ENCODE measurements around the gene LTB.
A peak's percentile ranks its signal among the peaks of the same experiment; 100 is the strongest.
"Not testable (repeated sequence)": the region's sequence is repeated elsewhere in the genome, so short reads cannot be mapped to it uniquely, and the experiment has no call there.

LTB gene

GRCh38 chr6:31609519-31610406 is 27.5 kb upstream of the LTB start:
- DNase-seq (ENCODE audit: low read depth) = no peak

- no peak for DNase-seq (ENCODE audit: low read depth)
Measured at GRCh38 chr6:31607317-31607716, 25.1 kb upstream of the LTB start.

DNA sequence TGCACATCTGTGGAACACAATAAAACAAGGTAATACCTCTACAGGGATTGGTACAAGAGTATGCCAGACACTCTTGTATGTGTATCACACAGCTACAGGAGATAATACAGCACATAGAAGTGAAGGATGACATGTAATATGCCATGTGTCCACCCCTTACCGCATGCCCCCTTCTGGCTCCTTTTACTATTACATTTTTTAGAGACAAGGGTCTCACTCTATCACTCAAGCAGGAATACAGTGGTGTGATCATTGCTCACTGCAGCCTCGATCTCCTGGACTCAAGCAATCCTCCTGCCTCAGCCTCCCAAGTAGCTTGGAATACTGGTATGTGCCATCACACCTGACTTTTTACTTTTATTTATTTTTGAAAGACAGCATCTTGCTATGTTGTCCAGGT is 14.8 kb upstream of the LTB start:
- no peak for DNase-seq (ENCODE audit: low read depth)

- no peak for DNase-seq (ENCODE audit: low read depth)
Measured at GRCh38 chr6:31592396-31592771, 10.2 kb upstream of the LTB start.

GRCh38 chr6:31590691-31591090 is 8.5 kb upstream of the LTB start:
- not testable (repeated sequence) for DNase-seq (ENCODE audit: low read depth)

DNA sequence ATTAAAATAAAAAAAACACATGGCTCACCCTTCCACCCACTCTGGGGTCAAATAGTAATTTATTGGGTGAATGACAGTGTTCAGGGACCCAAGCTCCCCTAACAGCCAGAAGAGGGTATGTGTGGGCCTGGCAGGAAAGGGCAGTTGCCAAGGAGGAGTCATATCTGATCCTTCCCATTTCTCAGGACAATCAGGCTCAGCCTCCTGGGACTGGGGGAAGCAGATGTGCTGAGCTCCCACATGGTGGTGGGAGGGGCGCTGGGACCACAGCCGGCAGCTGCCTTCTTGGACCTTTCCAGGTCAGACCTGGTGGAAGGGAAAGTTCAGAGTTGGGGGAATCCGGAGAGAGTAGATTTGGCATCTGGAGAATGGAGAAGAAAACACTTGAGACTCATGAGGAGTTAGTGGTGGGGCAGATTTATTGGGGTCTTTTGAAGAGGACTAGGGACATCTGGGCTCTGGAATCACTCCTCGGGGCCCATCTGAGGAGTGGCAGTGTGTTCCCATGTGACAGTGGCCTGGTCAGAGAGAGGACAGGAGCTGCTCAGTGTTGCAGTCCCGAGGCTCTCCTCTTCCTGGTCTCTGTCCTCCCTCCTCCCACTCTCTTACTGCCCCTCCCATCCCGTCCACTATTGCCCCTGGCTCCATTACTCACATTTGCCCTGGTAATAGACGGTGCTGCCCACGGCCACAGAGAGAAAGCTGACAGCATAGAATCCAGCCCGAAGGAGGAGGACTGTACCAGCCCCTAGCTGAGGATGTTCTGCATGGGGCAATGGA is 6.8 kb upstream of the LTB start:
- no peak for DNase-seq (ENCODE audit: low read depth)

- no peak for DNase-seq (ENCODE audit: low read depth)
Measured at GRCh38 chr6:31587791-31588777, 5.9 kb upstream of the LTB start.

DNA sequence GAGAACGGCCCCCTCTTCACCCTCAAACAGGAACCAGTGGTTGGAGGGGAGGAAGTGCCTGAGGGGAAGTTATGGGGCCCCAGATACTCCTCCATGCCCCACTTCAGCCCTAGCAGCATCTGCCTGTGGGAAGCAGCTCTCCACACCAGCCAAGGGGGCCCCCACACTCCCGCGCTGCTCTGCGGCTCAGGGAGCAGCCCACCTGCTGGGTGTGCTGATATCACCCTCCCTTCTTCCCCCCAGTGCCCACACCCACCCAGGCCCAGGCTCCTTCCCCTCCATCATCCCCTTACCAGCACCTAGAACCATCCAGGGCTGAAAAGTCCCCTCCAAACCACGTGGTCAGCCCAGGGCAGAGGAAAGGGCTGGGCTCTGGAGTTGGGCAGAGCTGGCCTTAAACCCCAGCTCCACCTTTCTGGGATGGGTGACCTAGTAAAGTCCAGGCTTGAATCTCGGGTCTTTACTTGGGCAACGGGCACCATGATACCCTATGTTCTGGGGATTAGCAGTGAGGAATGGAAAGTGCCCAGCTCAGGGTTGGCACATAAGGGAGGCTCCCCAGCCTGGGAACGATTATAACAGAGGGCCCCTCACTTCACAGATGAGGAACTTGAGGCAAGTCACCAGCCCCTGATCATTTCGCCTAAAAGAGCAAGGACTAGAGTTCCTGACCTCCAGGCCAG is 4.5 kb upstream of the LTB start:
- DNase-seq (ENCODE audit: low read depth) = no peak

DNA sequence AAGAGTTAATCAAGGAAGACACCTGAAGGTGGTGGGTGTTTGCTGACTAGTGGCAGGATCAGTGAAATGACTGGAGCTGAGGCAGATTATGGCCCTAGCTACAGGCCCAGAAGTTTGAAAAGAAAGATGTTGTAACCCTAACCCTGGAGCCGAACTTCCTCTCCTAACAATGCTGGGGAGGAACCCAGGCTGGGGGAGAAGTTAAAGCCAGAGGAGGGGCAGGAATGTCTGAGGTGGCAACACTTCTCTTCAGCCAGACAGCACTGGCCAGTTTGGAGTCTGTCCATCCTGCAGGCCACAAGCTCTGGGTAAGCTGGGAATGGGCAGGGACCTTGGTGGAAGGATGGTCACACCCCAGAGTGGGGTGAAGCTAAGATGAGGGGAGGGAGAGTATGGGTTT is 3.8 kb upstream of the LTB start, which contains the start of gene LST1:
LST1 (plus strand) TSS at position 270 of the 400 bp plus-strand sequence. CDS start 1,023 bp downstream, outside the sequence.
- no peak for DNase-seq (ENCODE audit: low read depth)

GRCh38 chr6:31585491-31585890 is 3.3 kb upstream of the LTB start:
- no peak for DNase-seq (ENCODE audit: low read depth)

- DNase-seq (ENCODE audit: low read depth) = no peak
Measured at GRCh38 chr6:31581434-31582229, 592 bp downstream of the LTB start.

- peak; percentile 85 for DNase-seq (ENCODE audit: low read depth)
Measured at GRCh38 chr6:31580807-31581433, 1.3 kb downstream of the LTB start.

DNA sequence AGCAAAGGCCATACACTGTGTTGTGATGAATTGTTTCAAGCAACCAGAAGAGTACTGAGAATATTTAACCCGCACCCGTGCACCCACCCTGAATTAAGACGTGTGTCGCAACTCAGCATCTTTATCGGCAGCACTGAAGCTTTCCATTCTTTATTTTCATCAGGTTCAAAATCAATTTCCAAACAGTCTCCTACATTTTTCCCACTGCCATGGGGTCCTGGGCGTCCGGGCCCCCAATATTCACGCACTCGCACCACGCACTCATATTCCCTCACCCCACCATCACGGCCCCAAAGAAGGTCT is 1.8 kb downstream of the LTB start:
- DNase-seq (ENCODE audit: low read depth) = no peak

DNA sequence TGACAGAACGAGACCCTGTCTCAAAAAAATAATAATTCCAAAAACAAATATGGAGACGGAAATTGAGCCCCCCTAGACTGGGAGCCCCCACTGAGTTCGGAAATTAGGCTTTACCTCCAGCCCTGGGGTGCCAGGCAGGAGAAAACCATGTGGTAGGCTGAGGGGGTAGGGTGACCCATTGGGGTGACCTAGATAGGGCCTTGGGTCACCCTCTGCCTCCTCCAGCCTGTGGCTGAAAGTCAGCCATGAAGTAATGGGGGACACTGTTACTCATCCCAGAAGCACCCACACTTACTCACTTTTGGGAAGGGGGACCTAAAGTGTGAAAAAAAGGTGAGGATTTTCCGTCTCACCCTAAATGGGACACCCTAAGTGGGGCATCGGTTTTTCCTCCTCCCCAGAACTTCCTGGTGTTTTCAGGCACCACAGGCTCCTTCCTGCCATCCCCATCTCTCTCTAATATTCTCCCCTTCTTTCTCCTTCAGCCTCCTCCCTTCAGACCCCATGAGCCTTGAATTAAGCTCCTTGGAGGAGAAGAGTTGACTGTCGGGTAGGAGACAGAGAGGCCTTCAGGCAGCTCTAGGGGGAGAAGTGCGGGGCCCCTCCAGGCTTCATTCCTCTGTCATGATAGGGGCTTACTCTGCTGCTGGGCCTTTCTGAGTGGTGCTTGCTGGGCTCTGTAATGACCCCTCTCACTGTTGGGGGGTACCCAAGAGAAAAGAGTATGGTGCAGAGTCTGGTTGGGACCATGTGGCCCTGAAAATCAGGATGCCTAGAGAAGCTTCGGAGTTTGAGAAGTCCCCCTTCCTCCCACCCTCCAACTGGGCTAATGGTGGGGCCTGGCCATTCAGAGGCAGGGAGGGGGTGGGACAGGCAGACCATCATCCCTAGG is 2.4 kb downstream of the LTB start:
- no peak for DNase-seq (ENCODE audit: low read depth)

DNA sequence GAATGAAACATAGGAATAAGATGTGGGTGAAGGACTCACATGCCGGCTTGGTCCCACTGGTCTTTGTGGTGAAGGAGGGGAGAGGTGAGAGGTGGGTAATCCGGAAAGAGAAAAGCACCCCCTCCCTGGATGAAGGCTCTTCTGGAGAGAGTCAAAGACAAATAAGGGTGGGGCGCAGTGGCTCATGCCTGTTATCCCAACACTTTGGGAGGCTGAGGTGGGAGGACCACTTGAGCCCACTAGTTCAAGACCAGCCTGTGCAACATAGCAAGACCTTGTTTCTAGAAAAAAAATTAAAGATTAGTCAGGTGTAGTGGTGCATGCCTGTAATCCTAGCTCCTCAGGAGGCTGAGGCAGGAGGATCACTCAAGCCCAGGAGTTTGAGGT is 3.1 kb downstream of the LTB start:
- DNase-seq (ENCODE audit: low read depth) = no peak

DNA sequence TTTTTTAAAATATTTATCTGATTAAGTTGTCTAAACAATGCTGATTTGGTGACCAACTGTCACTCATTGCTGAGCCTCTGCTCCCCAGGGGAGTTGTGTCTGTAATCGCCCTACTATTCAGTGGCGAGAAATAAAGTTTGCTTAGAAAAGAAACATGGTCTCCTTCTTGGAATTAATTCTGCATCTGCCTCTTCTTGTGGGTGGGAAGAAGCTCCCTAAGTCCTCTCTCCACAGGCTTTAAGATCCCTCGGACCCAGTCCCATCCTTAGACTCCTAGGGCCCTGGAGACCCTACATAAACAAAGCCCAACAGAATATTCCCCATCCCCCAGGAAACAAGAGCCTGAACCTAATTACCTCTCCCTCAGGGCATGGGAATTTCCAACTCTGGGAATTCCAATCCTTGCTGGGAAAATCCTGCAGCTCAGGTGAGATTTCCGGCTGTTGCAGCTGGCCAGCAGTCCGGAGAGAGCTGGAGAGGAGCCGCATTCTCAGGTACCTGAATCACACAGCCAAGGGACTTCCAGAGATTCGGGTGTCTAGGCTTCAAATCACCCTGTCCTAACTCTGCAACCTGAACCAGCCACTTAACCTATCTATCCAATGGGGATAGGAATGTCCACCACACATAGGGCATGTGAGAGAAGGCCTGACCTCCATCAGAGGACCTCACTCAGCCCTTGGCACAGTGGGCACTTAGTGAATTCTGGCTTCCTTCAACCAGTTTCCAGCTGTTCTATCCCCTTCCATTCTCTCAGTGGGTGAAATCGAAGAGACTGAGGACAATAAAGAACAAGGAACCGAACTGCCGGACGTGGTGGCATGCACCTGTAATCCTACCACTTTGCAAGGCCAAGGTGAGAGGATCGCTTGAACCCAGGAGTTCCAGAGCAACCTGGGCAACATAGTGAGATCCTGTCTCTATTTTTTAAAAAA is 3.8 kb downstream of the LTB start:
- DNase-seq (ENCODE audit: low read depth) = no peak

DNA sequence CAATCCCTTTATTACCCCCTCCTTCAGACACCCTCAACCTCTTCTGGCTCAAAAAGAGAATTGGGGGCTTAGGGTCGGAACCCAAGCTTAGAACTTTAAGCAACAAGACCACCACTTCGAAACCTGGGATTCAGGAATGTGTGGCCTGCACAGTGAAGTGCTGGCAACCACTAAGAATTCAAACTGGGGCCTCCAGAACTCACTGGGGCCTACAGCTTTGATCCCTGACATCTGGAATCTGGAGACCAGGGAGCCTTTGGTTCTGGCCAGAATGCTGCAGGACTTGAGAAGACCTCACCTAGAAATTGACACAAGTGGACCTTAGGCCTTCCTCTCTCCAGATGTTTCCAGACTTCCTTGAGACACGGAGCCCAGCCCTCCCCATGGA is 4.7 kb downstream of the LTB start:
- DNase-seq (ENCODE audit: low read depth) = no peak

DNA sequence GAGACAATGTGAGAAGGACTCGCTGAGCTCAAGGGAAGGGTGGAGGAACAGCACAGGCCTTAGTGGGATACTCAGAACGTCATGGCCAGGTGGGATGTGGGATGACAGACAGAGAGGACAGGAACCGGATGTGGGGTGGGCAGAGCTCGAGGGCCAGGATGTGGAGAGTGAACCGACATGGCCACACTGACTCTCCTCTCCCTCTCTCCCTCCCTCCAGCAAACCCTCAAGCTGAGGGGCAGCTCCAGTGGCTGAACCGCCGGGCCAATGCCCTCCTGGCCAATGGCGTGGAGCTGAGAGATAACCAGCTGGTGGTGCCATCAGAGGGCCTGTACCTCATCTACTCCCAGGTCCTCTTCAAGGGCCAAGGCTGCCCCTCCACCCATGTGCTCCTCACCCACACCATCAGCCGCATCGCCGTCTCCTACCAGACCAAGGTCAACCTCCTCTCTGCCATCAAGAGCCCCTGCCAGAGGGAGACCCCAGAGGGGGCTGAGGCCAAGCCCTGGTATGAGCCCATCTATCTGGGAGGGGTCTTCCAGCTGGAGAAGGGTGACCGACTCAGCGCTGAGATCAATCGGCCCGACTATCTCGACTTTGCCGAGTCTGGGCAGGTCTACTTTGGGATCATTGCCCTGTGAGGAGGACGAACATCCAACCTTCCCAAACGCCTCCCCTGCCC is 5.2 kb downstream of the LTB start:
- no peak for DNase-seq (ENCODE audit: low read depth)
